Hepatocyte (in vitro differentiated cells): Measurements from ENCODE around the gene QSOX2. TPM values are rescaled to one million over a fixed set of nuclear protein-coding genes. Genes with fewer than 3 reads are reported as not detected.

Experiments used
- DNase-seq: peaks from one replicate; pipeline ENCODE4 v3.0.0-alpha.2; 2016; ENCODE audit warnings: low spot score
- H2AFZ ChIP-seq: fragments of 200-600 bp; sonication (generic); 2 replicates; pipeline ENCODE4 v1.6.0; 2016; ENCODE audit warnings: antibody characterized with exemption, mild to moderate bottlenecking
- H3K27ac ChIP-seq: fragments of 200-600 bp; sonication (generic); 2 replicates; pipeline ENCODE4 v1.5.1; 2016; ENCODE audit warnings: mild to moderate bottlenecking
- H3K27me3 ChIP-seq: fragments of 200-600 bp; sonication (generic); 2 replicates; pipeline ENCODE4 v1.6.1; 2016
- H3K36me3 ChIP-seq: fragments of 200-600 bp; sonication (generic); replicated peaks from 2 replicates; pipeline ENCODE4 v1.5.1; 2016; ENCODE audit warnings: low read depth; ENCODE audit not compliant: insufficient read depth
- H3K4me1 ChIP-seq: fragments of 200-600 bp; sonication (generic); 2 replicates; pipeline ENCODE4 v1.5.1; 2016; ENCODE audit warnings: mild to moderate bottlenecking, moderate library complexity; ENCODE audit not compliant: insufficient read depth
- H3K4me2 ChIP-seq: fragments of 200-600 bp; sonication (generic); 2 replicates; pipeline ENCODE4 v1.6.0; 2016
- H3K4me3 ChIP-seq: fragments of 200-600 bp; sonication (generic); 2 replicates; pipeline ENCODE4 v1.5.1; 2016; ENCODE audit warnings: mild to moderate bottlenecking
- H3K79me2 ChIP-seq: fragments of 200-600 bp; sonication (generic); 2 replicates; pipeline ENCODE4 v1.6.0; 2017; ENCODE audit warnings: mild to moderate bottlenecking
- H3K9me2 ChIP-seq: fragments of 200-600 bp; sonication (generic); replicated peaks from 2 replicates; pipeline ENCODE4 v1.6.0; 2017; ENCODE audit warnings: mild to moderate bottlenecking; ENCODE audit not compliant: insufficient read depth
- H3K9me3 ChIP-seq: fragments of 200-600 bp; sonication (generic); 2 replicates; pipeline ENCODE4 v1.5.1; 2016; ENCODE audit warnings: low read depth, mild to moderate bottlenecking
- H4K20me1 ChIP-seq: fragments of 200-600 bp; sonication (generic); 2 replicates; pipeline ENCODE4 v1.6.0; 2016; ENCODE audit warnings: mild to moderate bottlenecking; ENCODE audit not compliant: insufficient read depth, poor library complexity, severe bottlenecking
- EZH2 ChIP-seq: fragments of 200-600 bp; sonication (generic); IDR thresholded peaks from 2 replicates; pipeline ENCODE4 v1.6.1; 2016; ENCODE audit warnings: antibody characterized with exemption, mild to moderate bottlenecking, borderline replicate concordance
- EZH2phosphoT487 ChIP-seq: fragments of 200-600 bp; sonication (generic); IDR thresholded peaks from one replicate; pipeline ENCODE4 v1.6.1; 2018; ENCODE audit warnings: antibody characterized with exemption, mild to moderate bottlenecking, low read depth, moderate library complexity; ENCODE audit not compliant: unreplicated experiment, severe bottlenecking
- WGBS: methylation state at CpG from one replicate; pipeline ENCODE4 v1.1.6; 2016; ENCODE audit warnings: low lambda C conversion rate; ENCODE audit errors: missing lambda C conversion rate; 5-methylcytosine and 5-hydroxymethylcytosine counted together
- polyA plus RNA-seq: library from polyadenylated mRNA; unstranded; fragments of >200 nt; fragmentation: Nextera tagmentation; extraction: Ambion mirVana; gene quantifications from 2 replicates; pipeline ENCODE4 v1.2.1, GENCODE V29; 2016
- total RNA-seq: library from RNA; depleted of rRNA; stranded (reverse); fragments of >200 nt; gene quantifications from 2 replicates; pipeline ENCODE4 v1.2.3, GENCODE V29; 2014
- TF ChIP-seq, protein P1 (sequence below): fragments of 200-600 bp; sonication (generic); IDR thresholded peaks from 2 replicates; pipeline ENCODE4 v1.5.1; 2016; ENCODE audit warnings: antibody characterized with exemption, mild to moderate bottlenecking; ENCODE audit not compliant: poor library complexity

The QSOX2 gene
- total and polyA plus RNA-seq, 2 experiments from 2014 or later = 3.3 to 11.0 TPM

GRCh38 chr9:136163248-136163850 lies 82.3 kb downstream of the QSOX2 start:
- Histone ChIP-seq H3K79me2 (no peaks in the 10 kb centered on the region), H3K4me2 (no peak overlapping the region), H2AFZ (no peak overlapping the region), H3K4me3 (no peak overlapping the region), H3K27me3 (no peaks in the 10 kb centered on the region), H3K9me2 (no peaks in the 10 kb centered on the region), H3K4me1 (no peaks in the 10 kb centered on the region), H3K27ac (no peak overlapping the region), H4K20me1 (no peaks in the 10 kb centered on the region), H3K9me3 (no peaks in the 10 kb centered on the region), H3K36me3 (no peaks in the 10 kb centered on the region)
- no peak for DNase-seq
- WGBS = 71% methylated on average over 1 of the region's 1 CpG
- TF ChIP-seq EZH2 (no peak), EZH2phosphoT487 (no peak)
- TF ChIP-seq, protein P1, sequence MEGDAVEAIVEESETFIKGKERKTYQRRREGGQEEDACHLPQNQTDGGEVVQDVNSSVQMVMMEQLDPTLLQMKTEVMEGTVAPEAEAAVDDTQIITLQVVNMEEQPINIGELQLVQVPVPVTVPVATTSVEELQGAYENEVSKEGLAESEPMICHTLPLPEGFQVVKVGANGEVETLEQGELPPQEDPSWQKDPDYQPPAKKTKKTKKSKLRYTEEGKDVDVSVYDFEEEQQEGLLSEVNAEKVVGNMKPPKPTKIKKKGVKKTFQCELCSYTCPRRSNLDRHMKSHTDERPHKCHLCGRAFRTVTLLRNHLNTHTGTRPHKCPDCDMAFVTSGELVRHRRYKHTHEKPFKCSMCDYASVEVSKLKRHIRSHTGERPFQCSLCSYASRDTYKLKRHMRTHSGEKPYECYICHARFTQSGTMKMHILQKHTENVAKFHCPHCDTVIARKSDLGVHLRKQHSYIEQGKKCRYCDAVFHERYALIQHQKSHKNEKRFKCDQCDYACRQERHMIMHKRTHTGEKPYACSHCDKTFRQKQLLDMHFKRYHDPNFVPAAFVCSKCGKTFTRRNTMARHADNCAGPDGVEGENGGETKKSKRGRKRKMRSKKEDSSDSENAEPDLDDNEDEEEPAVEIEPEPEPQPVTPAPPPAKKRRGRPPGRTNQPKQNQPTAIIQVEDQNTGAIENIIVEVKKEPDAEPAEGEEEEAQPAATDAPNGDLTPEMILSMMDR = no peak

DNA sequence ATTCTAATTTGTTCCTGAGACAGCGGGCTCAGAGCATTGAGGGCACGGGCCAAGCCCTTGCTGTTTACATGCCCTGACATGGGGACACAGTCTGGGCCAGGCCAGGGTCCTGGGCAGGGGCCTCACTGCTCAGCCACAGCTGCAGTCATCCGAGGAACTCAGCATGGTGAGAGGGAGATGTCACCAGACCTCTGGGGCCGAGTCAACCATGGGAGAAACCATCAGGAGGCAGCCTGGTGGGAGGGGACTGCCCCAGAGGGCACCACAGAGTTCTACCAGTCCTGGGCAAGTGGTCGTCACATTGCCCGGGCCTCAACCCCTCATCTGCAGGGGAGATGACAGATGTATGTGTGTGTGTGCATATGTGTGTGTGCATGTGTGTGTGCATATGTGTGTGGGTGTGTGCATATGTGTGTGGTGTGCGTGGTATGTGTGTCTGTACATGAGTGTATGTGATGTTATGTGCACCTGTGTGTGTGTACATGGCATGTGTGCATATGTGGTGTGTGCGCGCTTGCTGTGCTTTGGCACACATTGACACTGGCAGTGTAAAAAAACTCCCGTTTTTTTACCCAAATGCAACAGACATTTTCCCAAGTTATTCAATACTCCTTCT lies 84.5 kb downstream of the QSOX2 start:
- no peaks in the 10 kb centered on the region for H3K36me3 ChIP-seq
- no peaks in the 10 kb centered on the region for H3K9me2 ChIP-seq
- H3K9me3 ChIP-seq = no peaks in the 10 kb centered on the region
- no peaks in the 10 kb centered on the region for H3K4me1 ChIP-seq
- 81% methylated on average over 10 of the region's 10 CpGs for WGBS
- no peak for DNase-seq
- no peaks in the 10 kb centered on the region for H3K79me2 ChIP-seq
- H3K27me3 ChIP-seq = no peaks in the 10 kb centered on the region
- H3K27ac ChIP-seq = no peak overlapping the region
- no peak for TF ChIP-seq EZH2phosphoT487
- TF ChIP-seq, protein P1 = no peak
- TF ChIP-seq EZH2 = no peak
- H4K20me1 ChIP-seq = no peaks in the 10 kb centered on the region
- no peak overlapping the region for H3K4me2 ChIP-seq
- H2AFZ ChIP-seq = no peak overlapping the region
- H3K4me3 ChIP-seq = no peak overlapping the region

DNA sequence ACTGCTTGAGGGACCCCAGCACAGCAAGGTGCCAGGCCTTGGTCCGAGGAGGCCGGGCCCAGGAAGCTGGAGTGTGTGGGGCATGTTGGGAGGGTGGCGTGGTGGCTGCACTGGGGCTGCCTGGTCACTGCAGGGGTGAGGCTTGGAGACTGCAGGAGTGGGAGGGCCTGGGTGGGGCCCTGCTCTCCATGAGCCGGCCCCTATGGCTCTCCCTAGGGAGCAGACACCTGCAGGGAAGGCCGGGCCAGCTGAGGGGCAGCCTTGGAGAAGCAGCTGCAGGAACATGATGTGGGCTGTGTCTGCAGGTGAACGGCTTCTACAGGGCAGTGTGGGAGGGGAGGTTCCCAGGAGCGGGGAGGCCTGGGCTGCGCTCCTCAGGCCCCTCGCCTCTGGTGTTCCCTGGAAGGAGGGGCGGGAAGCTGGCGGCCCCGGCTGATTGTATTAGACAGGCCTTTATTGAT lies 85.2 kb downstream of the QSOX2 start:
- TF ChIP-seq, protein P1 = no peak
- TF ChIP-seq EZH2 = no peak
- no peak for TF ChIP-seq EZH2phosphoT487

More for the DNA sequence above, 85.2 kb downstream of the QSOX2 start:
- Histone ChIP-seq H3K9me3 (no peaks in the 10 kb centered on the region), H4K20me1 (no peaks in the 10 kb centered on the region), H3K27ac (no peak overlapping the region), H3K4me1 (no peaks in the 10 kb centered on the region), H3K36me3 (no peaks in the 10 kb centered on the region), H3K27me3 (no peaks in the 10 kb centered on the region), H3K79me2 (no peaks in the 10 kb centered on the region), H3K9me2 (no peaks in the 10 kb centered on the region), H3K4me3 (no peak overlapping the region), H2AFZ (no peak overlapping the region), H3K4me2 (no peak overlapping the region)
- 66% methylated on average over 9 of the region's 12 CpGs for WGBS
- DNase-seq = no peak
